WTC11 (cell line): ENCODE measurements around the gene WSB2. TPM values are rescaled to one million over a fixed set of nuclear protein-coding genes. Genes with fewer than 3 reads are reported as not detected.

Experiments used
- ATAC-seq: fragments of 200-7000 bp; cut with Tn5 transposase; 2 replicates; pipeline ENCODE4 v1.10.0; 2021; ENCODE audit warnings: mild to moderate bottlenecking, moderate library complexity
- CTCF ChIA-PET: fragments of 300-600 bp; sonication (Branson Sonifier 250); formaldehyde crosslinking; loops from one replicate; lab custom pipeline; 2021; ENCODE audit warnings: antibody characterized with exemption; lab: Charles Lee
- POLR2A ChIA-PET: fragments of 350-600 bp; sonication (Branson Sonifier 250); formaldehyde crosslinking; loops from one replicate; lab custom pipeline; 2021; ENCODE audit warnings: antibody characterized with exemption; lab: Charles Lee
- DNase-seq: peaks from one replicate; pipeline ENCODE4 v3.0.0; 2021; ENCODE audit warnings: low spot score
- H3K27ac Mint-ChIP-seq: 2 replicates; pipeline ENCODE4 v1.8.0; 2021; ENCODE audit warnings: mixed read lengths
- H3K27me3 Mint-ChIP-seq: 2 replicates; pipeline ENCODE4 v1.8.0; 2021; ENCODE audit warnings: low read depth, mild to moderate bottlenecking, moderate library complexity, mixed read lengths
- H3K36me3 Mint-ChIP-seq: 2 replicates; pipeline ENCODE4 v1.8.0; 2021; ENCODE audit warnings: mixed read lengths
- H3K4me1 Mint-ChIP-seq: 2 replicates; pipeline ENCODE4 v1.8.0; 2022; ENCODE audit warnings: mixed read lengths
- H3K4me3 Mint-ChIP-seq: 2 replicates; pipeline ENCODE4 v1.8.0; 2021; ENCODE audit warnings: mild to moderate bottlenecking, moderate library complexity, mixed read lengths
- H3K9me3 Mint-ChIP-seq: 2 replicates; pipeline ENCODE4 v1.8.0; 2021; ENCODE audit warnings: mixed read lengths
- ATF1 ChIP-seq: sonication (generic); formaldehyde crosslinking; IDR thresholded peaks from 2 replicates; pipeline ENCODE4 v1.8.1; 2023; ENCODE audit warnings: mild to moderate bottlenecking, moderate library complexity, missing genetic modification reagents
- CREB1 ChIP-seq: sonication (generic); formaldehyde crosslinking; IDR thresholded peaks from 2 replicates; pipeline ENCODE4 v1.8.0; 2023; ENCODE audit warnings: mild to moderate bottlenecking, missing genetic modification reagents
- E2F4 ChIP-seq: sonication (generic); formaldehyde crosslinking; IDR thresholded peaks from 2 replicates; pipeline ENCODE4 v1.8.1; 2022; ENCODE audit warnings: low read depth, mild to moderate bottlenecking, moderate library complexity, missing genetic modification reagents, borderline replicate concordance
- EMX1 ChIP-seq: fragments of 250-450 bp; sonication (Bioruptor Pico); IDR thresholded peaks from 2 replicates; pipeline ENCODE4 v1.8.0; 2021; ENCODE audit warnings: mild to moderate bottlenecking
- FOXK1 ChIP-seq: sonication (generic); formaldehyde crosslinking; IDR thresholded peaks from 2 replicates; pipeline ENCODE4 v1.8.0; 2022; ENCODE audit warnings: mild to moderate bottlenecking, moderate library complexity, missing genetic modification reagents
- GTF2I ChIP-seq: fragments of 250-450 bp; sonication (Bioruptor Pico); conservative IDR thresholded peaks from 2 replicates; pipeline ENCODE4 v1.4.0; 2021; ENCODE audit warnings: mild to moderate bottlenecking
- IRF1 ChIP-seq: sonication (generic); formaldehyde crosslinking; IDR thresholded peaks from 2 replicates; pipeline ENCODE4 v1.8.0; 2023; ENCODE audit warnings: missing genetic modification reagents
- IRF2 ChIP-seq: sonication (generic); formaldehyde crosslinking; IDR thresholded peaks from 2 replicates; pipeline ENCODE4 v1.8.0; 2022; ENCODE audit warnings: low read depth, missing genetic modification reagents, borderline replicate concordance
- JAZF1 ChIP-seq: fragments of 250-450 bp; sonication (Bioruptor Pico); IDR thresholded peaks from 2 replicates; pipeline ENCODE4 v1.9.0; 2021; ENCODE audit warnings: moderate library complexity, mild to moderate bottlenecking, inconsistent platforms
- MLX ChIP-seq: sonication (generic); formaldehyde crosslinking; IDR thresholded peaks from 2 replicates; pipeline ENCODE4 v1.8.1; 2023; ENCODE audit warnings: mild to moderate bottlenecking, missing genetic modification reagents, moderate library complexity
- NFATC4 ChIP-seq: fragments of 250-450 bp; sonication (Bioruptor Pico); IDR thresholded peaks from 2 replicates; pipeline ENCODE4 v1.9.0; 2021; ENCODE audit warnings: mild to moderate bottlenecking
- PRRX2 ChIP-seq: fragments of 250-450 bp; sonication (Bioruptor Pico); IDR thresholded peaks from 2 replicates; pipeline ENCODE4 v1.8.0; 2021; ENCODE audit warnings: mild to moderate bottlenecking
- RORB ChIP-seq: fragments of 250-450 bp; sonication (Bioruptor Pico); IDR thresholded peaks from 2 replicates; pipeline ENCODE4 v1.9.0; 2021; ENCODE audit warnings: mild to moderate bottlenecking
- SMAD3 ChIP-seq: sonication (generic); formaldehyde crosslinking; IDR thresholded peaks from 2 replicates; pipeline ENCODE4 v1.8.0; 2022; ENCODE audit warnings: missing genetic modification reagents, mild to moderate bottlenecking, borderline replicate concordance
- SMAD4 ChIP-seq: sonication (generic); formaldehyde crosslinking; IDR thresholded peaks from 2 replicates; pipeline ENCODE4 v1.8.0; 2022; ENCODE audit warnings: mild to moderate bottlenecking, missing genetic modification reagents
- SOX15 ChIP-seq: fragments of 250-450 bp; sonication (Bioruptor Pico); IDR thresholded peaks from 2 replicates; pipeline ENCODE4 v1.9.0; 2021; ENCODE audit warnings: mild to moderate bottlenecking
- TEAD4 ChIP-seq: sonication (generic); formaldehyde crosslinking; IDR thresholded peaks from 2 replicates; pipeline ENCODE4 v1.8.0; 2022; ENCODE audit warnings: mild to moderate bottlenecking, missing genetic modification reagents
- ZBTB21 ChIP-seq: sonication (generic); formaldehyde crosslinking; IDR thresholded peaks from 2 replicates; pipeline ENCODE4 v1.8.1; 2023; ENCODE audit warnings: mild to moderate bottlenecking, missing genetic modification reagents, borderline replicate concordance
- ZMAT4 ChIP-seq: fragments of 250-450 bp; sonication (Bioruptor Pico); IDR thresholded peaks from 2 replicates; pipeline ENCODE4 v1.9.0; 2021; ENCODE audit warnings: mild to moderate bottlenecking
- ZNF232 ChIP-seq: sonication (generic); formaldehyde crosslinking; IDR thresholded peaks from 2 replicates; pipeline ENCODE4 v1.8.0; 2022; ENCODE audit warnings: mild to moderate bottlenecking, missing genetic modification reagents
- ZNF263 ChIP-seq: sonication (generic); formaldehyde crosslinking; IDR thresholded peaks from 2 replicates; pipeline ENCODE4 v1.8.1; 2022; ENCODE audit warnings: low read depth, mild to moderate bottlenecking, moderate library complexity, missing genetic modification reagents
- ZNF423 ChIP-seq: fragments of 250-450 bp; sonication (Bioruptor Pico); IDR thresholded peaks from 2 replicates; pipeline ENCODE4 v2.1.2; 2022; ENCODE audit warnings: mild to moderate bottlenecking, moderate library complexity
- ZNF425 ChIP-seq: fragments of 250-450 bp; sonication (Bioruptor Pico); conservative IDR thresholded peaks from 2 replicates; pipeline ENCODE4 v1.9.0; 2021; ENCODE audit warnings: mild to moderate bottlenecking
- total RNA-seq: library from RNA; stranded (reverse); gene quantifications from 3 replicates; pipeline ENCODE4 v1.2.3, GENCODE V29; 2021
- TF ChIP-seq, protein P1 (sequence below): sonication (generic); formaldehyde crosslinking; IDR thresholded peaks from 2 replicates; pipeline ENCODE4 v1.8.1; 2023; ENCODE audit warnings: mild to moderate bottlenecking, missing genetic modification reagents, moderate library complexity
- TF ChIP-seq, protein P2 (sequence below): sonication (generic); formaldehyde crosslinking; IDR thresholded peaks from 2 replicates; pipeline ENCODE4 v1.8.1; 2022; ENCODE audit warnings: mild to moderate bottlenecking, missing genetic modification reagents, moderate library complexity, borderline replicate concordance
- TF ChIP-seq, protein P3 (sequence below): sonication (generic); formaldehyde crosslinking; IDR thresholded peaks from 2 replicates; pipeline ENCODE4 v1.8.0; 2023; ENCODE audit warnings: missing genetic modification reagents, mild to moderate bottlenecking, borderline replicate concordance

The WSB2 gene
- total RNA-seq, 1 experiment from 2014 or later, result 74.2 TPM

DNA sequence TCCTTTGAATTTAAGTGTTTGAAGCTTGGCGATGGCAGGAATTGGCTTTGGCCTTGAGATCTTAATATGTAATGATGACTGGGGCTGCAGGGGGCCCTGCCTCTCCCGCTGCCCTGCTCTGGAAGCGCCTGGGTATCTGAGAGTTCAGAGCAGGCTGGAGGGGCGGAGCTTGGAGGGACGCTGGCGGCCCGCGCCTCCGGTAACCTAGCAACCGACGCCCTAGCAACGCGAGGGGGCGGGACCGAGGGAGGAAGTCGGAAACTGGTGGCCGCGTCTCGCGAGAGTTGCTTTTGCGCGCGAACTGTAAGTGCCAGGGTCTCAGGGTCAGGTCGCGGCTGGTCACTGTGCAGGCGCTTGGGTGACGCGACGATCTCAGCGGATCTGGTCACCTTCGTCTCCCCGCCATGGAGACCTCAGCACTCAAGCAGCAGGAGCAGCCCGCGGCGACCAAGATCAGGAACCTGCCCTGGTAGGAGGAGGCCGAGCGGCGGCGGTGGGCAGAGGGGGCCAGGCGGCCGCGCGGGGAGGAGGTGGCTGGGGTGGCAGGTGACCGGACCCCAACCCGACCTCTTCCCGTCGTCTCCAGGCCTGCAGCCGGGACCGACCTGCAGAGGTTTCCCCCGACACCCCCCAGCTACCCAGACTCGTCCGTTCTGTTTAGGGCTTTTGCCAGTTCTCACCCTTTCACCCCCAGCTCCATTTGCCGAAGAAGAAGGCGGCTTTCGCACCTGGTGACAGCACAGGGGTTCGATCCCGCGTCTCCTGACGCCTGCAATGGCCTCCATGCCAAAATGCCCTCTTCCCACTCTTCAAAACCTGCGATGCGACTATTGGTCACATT, 44.3 kb downstream of the WSB2 start, which contains the start of gene RFC5:
RFC5 (plus strand) TSS at position 280 of the 841 bp plus-strand sequence; CDS start at position 405, 125 bp downstream.
- ChIA-PET CTCF (interaction anchor here (0.6 to 2.5 kb wide), 5 partner anchors 109 to 167 kb away, joined by 3 to 25 read pairs (median 7); no protein-coding TSS in a partner anchor), POLR2A (interaction anchor here (0.5 to 0.8 kb wide), 3 partner anchors 29 to 142 kb away, joined by 3 to 4 read pairs (median 3); no protein-coding TSS in a partner anchor)
- peaks cover 18% of the 10 kb centered on the region for H3K4me1 Mint-ChIP-seq
- H3K27ac Mint-ChIP-seq, result peak within 1 kb of the TSS; percentile 82
- H3K9me3 Mint-ChIP-seq, result peaks cover 3% of the 10 kb centered on the region; the same call in 1 of the 2 replicates
- ATAC-seq (peak; percentile 97), DNase-seq (peak; percentile 99)
- H3K27me3 Mint-ChIP-seq, result no peaks in the 10 kb centered on the region; the same call in none of the 2 replicates
- peaks cover 33% of the 10 kb centered on the region for H3K36me3 Mint-ChIP-seq
- peak within 1 kb of the TSS; percentile 93 for H3K4me3 Mint-ChIP-seq
- no peak for TF ChIP-seq MLX
- no peak for TF ChIP-seq ZNF263 (CRISPR knock-in tag)
- no peak for TF ChIP-seq ZMAT4 (CRISPR knock-in tag)
- no peak for TF ChIP-seq CREB1 (CRISPR knock-in tag)
- TF ChIP-seq E2F4 (CRISPR knock-in tag), result peak; percentile 78; the same call in 1 of the 2 replicates
- TF ChIP-seq RORB (CRISPR knock-in tag), result no peak
- peak; percentile 80 for TF ChIP-seq ZNF232 (CRISPR knock-in tag)
- no peak for TF ChIP-seq GTF2I (CRISPR knock-in tag)
- no peak for TF ChIP-seq ZNF425
- TF ChIP-seq ZNF423 (CRISPR knock-in tag), result no peak
- no peak for TF ChIP-seq SOX15 (CRISPR knock-in tag)
- no peak for TF ChIP-seq SMAD4 (CRISPR knock-in tag)
- no peak for TF ChIP-seq IRF1 (CRISPR knock-in tag)
- TF ChIP-seq, protein P1, sequence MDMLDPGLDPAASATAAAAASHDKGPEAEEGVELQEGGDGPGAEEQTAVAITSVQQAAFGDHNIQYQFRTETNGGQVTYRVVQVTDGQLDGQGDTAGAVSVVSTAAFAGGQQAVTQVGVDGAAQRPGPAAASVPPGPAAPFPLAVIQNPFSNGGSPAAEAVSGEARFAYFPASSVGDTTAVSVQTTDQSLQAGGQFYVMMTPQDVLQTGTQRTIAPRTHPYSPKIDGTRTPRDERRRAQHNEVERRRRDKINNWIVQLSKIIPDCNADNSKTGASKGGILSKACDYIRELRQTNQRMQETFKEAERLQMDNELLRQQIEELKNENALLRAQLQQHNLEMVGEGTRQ, result no peak
- no peak for TF ChIP-seq NFATC4 (CRISPR knock-in tag)
- TF ChIP-seq, protein P2, sequence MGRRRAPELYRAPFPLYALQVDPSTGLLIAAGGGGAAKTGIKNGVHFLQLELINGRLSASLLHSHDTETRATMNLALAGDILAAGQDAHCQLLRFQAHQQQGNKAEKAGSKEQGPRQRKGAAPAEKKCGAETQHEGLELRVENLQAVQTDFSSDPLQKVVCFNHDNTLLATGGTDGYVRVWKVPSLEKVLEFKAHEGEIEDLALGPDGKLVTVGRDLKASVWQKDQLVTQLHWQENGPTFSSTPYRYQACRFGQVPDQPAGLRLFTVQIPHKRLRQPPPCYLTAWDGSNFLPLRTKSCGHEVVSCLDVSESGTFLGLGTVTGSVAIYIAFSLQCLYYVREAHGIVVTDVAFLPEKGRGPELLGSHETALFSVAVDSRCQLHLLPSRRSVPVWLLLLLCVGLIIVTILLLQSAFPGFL (CRISPR knock-in tag), result no peak
- TF ChIP-seq FOXK1, result peak; percentile 49; the same call in 1 of the 2 replicates
- TF ChIP-seq IRF2 (CRISPR knock-in tag), result no peak
- TF ChIP-seq ZBTB21 (CRISPR knock-in tag), result no peak
- TF ChIP-seq, protein P3, sequence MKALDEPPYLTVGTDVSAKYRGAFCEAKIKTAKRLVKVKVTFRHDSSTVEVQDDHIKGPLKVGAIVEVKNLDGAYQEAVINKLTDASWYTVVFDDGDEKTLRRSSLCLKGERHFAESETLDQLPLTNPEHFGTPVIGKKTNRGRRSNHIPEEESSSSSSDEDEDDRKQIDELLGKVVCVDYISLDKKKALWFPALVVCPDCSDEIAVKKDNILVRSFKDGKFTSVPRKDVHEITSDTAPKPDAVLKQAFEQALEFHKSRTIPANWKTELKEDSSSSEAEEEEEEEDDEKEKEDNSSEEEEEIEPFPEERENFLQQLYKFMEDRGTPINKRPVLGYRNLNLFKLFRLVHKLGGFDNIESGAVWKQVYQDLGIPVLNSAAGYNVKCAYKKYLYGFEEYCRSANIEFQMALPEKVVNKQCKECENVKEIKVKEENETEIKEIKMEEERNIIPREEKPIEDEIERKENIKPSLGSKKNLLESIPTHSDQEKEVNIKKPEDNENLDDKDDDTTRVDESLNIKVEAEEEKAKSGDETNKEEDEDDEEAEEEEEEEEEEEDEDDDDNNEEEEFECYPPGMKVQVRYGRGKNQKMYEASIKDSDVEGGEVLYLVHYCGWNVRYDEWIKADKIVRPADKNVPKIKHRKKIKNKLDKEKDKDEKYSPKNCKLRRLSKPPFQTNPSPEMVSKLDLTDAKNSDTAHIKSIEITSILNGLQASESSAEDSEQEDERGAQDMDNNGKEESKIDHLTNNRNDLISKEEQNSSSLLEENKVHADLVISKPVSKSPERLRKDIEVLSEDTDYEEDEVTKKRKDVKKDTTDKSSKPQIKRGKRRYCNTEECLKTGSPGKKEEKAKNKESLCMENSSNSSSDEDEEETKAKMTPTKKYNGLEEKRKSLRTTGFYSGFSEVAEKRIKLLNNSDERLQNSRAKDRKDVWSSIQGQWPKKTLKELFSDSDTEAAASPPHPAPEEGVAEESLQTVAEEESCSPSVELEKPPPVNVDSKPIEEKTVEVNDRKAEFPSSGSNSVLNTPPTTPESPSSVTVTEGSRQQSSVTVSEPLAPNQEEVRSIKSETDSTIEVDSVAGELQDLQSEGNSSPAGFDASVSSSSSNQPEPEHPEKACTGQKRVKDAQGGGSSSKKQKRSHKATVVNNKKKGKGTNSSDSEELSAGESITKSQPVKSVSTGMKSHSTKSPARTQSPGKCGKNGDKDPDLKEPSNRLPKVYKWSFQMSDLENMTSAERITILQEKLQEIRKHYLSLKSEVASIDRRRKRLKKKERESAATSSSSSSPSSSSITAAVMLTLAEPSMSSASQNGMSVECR, result peak; percentile 80; the same call in 1 of the 2 replicates
- TF ChIP-seq SMAD3 (CRISPR knock-in tag), result 0 out of 2 replicates have a peak, but pooled peaks have one; percentile 67
- TF ChIP-seq JAZF1 (CRISPR knock-in tag), result no peak
- no peak for TF ChIP-seq ATF1
- 0 out of 2 replicates have a peak, but pooled peaks have one; percentile 36 for TF ChIP-seq TEAD4 (CRISPR knock-in tag)
- TF ChIP-seq PRRX2 (CRISPR knock-in tag), result no peak
- TF ChIP-seq EMX1 (CRISPR knock-in tag), result no peak
